ENCODE measurements around the gene NMU.
A peak's percentile ranks its signal among the peaks of the same experiment; 100 is the strongest.
"Not testable (repeated sequence)": the region's sequence is repeated elsewhere in the genome, so short reads cannot be mapped to it uniquely, and the experiment has no call there.

NMU gene

GRCh38 chr4:55560096-55560495 lies 76.0 kb downstream of the NMU start:
- TF ChIP-seq CTCF (conservative IDR thresholded peaks at IDR 0.05) (no peak), ZFX (IDR thresholded peaks at IDR 0.05) (no peak)
- H3K27ac ChIP-seq, result no peak overlapping the region

- TF ChIP-seq ZFX (IDR thresholded peaks at IDR 0.05) (no peak), CTCF (conservative IDR thresholded peaks at IDR 0.05) (peak; percentile 49)
- no peak overlapping the region for H3K27ac ChIP-seq
Observed at GRCh38 chr4:55554453-55555030, 81.6 kb downstream of the NMU start.

- TF ChIP-seq ZFX (IDR thresholded peaks at IDR 0.05) (no peak), CTCF (conservative IDR thresholded peaks at IDR 0.05) (no peak)
- no peak overlapping the region for H3K27ac ChIP-seq
Observed at GRCh38 chr4:55553441-55554201, 82.5 kb downstream of the NMU start.

- H3K27ac ChIP-seq, result not testable (repeated sequence)
Observed at GRCh38 chr4:55551964-55552363, 84.1 kb downstream of the NMU start.

- TF ChIP-seq ZFX (IDR thresholded peaks at IDR 0.05), result no peak
- TF ChIP-seq CTCF (conservative IDR thresholded peaks at IDR 0.05), result no peak
- no peak overlapping the region for H3K27ac ChIP-seq
Observed at GRCh38 chr4:55549888-55550287, 86.2 kb downstream of the NMU start.

- H3K27ac ChIP-seq, result no peak overlapping the region
- TF ChIP-seq ZFX (IDR thresholded peaks at IDR 0.05), result no peak
- no peak for TF ChIP-seq CTCF (conservative IDR thresholded peaks at IDR 0.05)
Observed at GRCh38 chr4:55547918-55548317, 88.2 kb downstream of the NMU start.

- TF ChIP-seq ZFX (IDR thresholded peaks at IDR 0.05) (no peak), CTCF (conservative IDR thresholded peaks at IDR 0.05) (no peak)
- peak overlapping the region; percentile 93 for H3K27ac ChIP-seq
Observed at GRCh38 chr4:55547466-55547770, 88.7 kb downstream of the NMU start.

Measured in C4-2B (cell line).